HG03280 (cell line): Measurements from ENCODE around the gene NNAT.

ENCODE experiments used
- ATAC-seq: cut with Tn5 transposase; IDR thresholded peaks from one replicate; pipeline ENCODE4 v1.9.1; 2021; ENCODE audit warnings: mild to moderate bottlenecking, moderate library complexity; ENCODE audit not compliant: unreplicated experiment

The NNAT gene

DNA sequence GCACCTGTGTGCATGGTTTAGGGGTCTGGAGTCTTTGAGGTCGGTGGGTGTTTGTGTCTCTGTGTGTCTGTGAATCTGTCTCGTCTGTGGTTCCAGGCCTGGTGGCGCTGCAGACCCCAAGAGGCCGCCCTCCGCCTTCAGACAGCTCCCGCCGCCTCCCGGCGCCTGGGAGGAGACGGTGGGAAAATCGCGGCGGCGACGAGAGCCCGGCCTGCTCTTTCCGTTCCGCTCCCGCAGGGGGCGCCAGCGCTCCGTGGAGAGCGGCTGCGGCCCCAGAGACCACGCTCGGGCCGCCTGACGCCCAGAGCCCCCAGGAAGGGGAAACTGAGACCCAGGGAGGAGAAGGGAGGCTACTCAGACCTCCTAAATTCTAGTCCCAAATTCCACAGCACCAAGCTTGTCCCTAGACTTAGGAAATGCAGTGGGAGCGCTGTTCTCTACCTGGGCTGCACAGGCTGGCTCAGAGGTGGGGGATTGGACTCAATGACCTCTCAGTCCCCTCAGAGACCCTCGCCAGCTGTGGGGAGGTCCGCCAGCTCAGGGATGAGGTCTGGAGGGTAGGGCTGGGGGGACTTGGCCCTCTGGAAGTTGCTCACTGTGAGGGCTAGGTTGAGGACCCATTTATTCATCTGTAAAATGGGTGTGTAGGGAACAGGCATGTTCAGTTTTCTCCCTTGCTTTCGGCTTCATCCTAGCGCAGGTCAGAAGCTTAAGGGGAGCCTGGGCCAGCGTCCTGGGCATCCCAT lies 43.5 kb downstream of the NNAT start:
- no peak for ATAC-seq

DNA sequence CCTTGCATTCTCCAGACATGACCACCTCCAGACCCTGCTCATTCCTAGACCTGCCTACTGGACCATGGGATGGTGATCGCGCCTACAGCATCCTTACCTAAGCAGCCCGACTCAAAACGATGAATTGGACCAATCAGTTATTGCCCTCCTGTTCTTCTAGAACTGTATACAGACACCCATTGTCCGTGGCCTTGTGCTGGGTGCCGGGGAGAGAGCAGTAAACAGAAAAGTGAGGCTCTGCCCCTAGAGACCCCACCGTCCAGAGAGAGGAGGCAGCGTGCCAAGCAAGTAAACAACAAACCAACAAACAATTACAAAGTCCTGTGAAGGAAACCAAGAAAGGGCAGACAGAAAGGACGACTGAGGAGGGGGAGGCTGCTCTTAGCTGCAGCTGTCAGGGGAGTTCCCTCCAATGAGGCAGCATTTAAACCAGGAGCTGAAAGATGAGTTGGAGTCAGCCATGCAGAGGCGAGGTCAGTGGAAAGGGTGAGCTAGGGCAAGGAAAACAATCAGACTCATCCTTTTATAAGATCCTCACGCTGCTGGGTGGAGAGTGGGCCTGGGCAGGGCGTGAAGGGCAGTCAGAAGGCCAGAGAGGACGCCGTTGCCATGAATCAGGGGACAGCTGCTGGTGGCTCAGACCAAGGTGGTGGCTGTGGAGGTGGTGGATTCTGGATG lies 44.2 kb downstream of the NNAT start:
- no peak for ATAC-seq

DNA sequence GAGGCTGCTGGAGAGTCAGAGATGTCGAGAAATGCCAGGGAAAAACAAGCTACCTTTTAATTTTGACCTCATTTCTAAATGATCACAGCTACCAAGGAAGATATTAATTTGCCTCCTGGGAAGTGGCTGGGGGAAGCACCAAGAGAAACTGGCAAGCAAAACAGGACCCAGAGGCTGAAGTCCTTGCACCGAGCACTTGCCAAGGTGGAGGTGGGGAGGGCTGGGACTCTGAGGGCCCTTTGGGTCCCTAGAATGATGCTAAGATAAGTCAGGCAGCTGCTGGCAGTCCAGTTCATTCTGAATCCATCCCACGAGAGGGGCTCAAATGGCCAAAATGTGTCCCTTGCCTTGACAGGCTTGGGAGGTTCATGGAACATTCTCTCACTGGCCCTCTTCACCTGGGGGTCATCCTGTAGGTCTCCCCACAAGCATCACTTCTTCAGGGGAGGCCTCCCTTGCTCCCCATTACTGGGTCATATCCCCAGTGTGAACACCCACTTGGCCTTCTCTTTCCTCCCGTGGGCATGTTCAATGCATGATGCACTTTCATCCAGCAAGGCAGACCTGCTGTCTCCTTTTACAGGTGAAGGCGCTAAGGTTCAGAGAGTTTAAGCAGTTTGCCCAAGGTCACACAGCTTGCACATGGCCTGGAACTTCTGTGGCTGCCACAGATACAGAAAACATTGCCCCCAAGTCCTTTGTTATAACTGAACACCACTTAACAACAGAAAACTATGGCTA lies 45.7 kb downstream of the NNAT start:
- ATAC-seq, result no peak

DNA sequence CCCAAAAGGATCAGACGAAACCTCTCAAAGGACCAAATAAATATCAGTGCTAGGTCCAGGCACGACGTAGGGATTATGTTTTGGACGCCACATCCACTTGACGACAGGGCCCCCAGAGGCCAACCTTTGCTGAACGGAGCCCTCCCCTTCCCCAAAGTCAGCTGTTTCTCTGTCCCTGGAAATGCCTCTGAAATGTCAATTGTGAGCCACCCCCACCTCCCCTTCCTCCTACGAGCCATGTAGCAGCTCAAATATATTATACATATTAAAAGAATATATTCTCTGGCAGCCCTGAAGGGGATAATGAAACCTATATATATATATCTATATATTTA lies 46.2 kb downstream of the NNAT start:
- ATAC-seq, result no peak

DNA sequence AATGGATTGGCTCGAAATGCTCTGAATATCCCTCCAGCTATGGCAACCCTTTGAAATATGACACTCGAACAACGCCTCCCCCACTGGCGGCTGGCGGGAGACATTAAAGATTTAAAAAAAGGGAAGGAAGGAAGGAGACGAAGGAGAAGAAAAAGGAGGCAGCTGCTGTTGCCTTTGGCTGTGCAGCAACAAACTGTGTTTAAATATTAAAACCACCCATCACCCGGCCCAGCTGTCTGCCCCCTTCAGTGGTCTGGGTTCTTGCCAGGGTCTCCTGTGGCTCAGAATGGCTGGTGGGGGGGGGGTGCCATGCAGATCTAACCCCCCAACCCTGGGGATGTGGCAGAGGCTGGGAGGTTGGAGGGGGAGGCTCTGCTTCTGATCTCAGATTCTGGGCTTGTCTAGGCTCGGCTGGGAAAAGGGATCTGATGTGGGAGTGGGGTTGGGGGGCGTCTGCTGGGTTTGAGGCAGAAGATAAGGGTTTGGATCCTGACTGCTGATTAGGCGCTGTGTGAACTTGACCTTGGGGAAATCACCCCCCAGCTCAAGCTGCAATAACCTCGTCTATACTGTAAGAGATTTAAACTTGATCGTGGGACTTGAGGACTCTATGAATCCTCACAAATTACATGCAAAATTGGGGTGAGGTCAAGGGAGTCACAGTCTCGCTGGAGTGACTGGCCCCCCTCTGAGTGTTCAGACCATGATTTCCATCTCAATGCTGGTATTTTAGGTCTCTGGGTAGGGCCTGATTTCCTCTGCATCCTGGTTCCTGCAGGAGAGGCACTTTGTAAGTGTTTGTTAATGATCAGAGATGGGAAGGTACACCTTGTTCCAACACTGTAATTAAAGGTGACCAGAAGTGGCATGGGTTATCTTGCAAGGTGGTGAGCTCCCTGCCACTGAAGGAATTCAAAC lies 46.9 kb downstream of the NNAT start:
- ATAC-seq, result no peak

DNA sequence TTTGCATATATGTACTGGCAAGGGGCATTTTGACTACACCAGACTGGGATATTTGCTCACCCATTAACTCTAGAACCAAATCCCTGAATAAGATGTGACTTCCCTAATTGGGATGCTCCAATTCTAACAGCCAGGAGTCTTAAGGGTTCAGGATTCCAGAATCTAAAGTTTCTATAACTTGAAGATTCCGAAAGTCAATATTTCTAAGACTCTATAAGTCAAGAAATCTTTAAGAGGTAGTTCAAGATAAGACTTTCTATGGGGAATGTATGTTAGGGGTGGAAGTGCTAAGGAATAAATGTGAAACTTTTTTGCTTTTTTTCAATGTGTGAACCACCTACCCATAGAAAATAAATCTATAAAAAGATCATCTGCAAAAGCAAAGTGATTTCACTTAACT lies 49.4 kb downstream of the NNAT start:
- ATAC-seq, result no peak

DNA sequence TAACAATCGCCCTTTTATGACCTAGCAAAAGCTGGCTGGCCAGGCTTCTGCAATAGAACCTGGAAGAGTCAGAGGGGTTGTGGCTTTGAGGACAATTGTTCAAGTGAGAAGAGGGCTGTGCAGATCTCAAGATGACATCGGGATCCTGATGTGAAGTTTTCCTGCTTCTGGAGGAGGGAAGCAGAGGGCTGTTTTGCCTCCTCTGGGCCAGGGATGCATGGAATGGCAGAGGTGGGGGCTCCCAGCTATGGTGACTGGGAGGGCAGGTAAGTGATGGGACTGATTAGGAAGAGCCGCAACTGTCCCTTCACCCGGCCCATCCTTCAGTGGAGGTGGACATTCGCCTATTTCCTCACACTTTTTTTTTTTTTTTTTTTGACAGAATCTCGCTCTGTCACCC lies 50.0 kb downstream of the NNAT start:
- ATAC-seq, result no peak
